GM12878 (cell line): ENCODE measurements around the gene TSPAN7.

ENCODE experiments used
- CTCF ChIP-seq, 3 experiments: IDR thresholded peaks in 2 of 3; conservative IDR thresholded peaks in 1 of 3; 2 replicates each; pipeline ENCODE4 v1.5.1; 2011; ENCODE audit warnings: low read depth in 3 of 3, low read length in 3 of 3, mild to moderate bottlenecking in 3 of 3, control low read depth in 2 of 3, moderate library complexity in 2 of 3, inconsistent platforms in 1 of 3, mixed read lengths in 1 of 3; ENCODE audit not compliant: control insufficient read depth in 2 of 3, insufficient read depth in 1 of 3; ENCODE audit errors: extremely low read depth in 1 of 3
- EZH2 ChIP-seq: IDR thresholded peaks from 2 replicates; pipeline ENCODE4 v1.6.1; 2012; ENCODE audit warnings: low read depth, mild to moderate bottlenecking, control low read depth, inconsistent platforms, low read length, borderline replicate concordance; ENCODE audit not compliant: control insufficient read depth
- FOS ChIP-seq: IDR thresholded peaks from 3 replicates; pipeline ENCODE4 v1.6.1; 2011; ENCODE audit warnings: borderline replicate concordance; ENCODE audit not compliant: insufficient read length; ENCODE audit errors: extremely low read depth

GRCh38 chrX:38513112-38513742, 48.1 kb upstream of the TSPAN7 start:
- TF ChIP-seq FOS (no peak), EZH2 (no peak), CTCF (IDR thresholded peaks at IDR 0.05 in 2 of 3, conservative IDR thresholded peaks at IDR 0.05 in 1 of 3; ENCODE audit: control insufficient read depth in 2 of 3, extremely low read depth in 1 of 3, insufficient read depth in 1 of 3, low read depth in 3 of 3, low read length in 3 of 3) (no peak)
